GM23338 (cell line): ENCODE results near the gene DEUP1.

Experiments
- CREB1 ChIP-seq: fragments of 250-450 bp; sonication (Bioruptor Pico); IDR thresholded peaks from 2 replicates; pipeline ENCODE4 v1.5.0; 2020; ENCODE audit warnings: low read depth, mild to moderate bottlenecking, moderate library complexity
- CTCF ChIP-seq, 2 experiments: fragments of 200-600 bp in 1 of 2; sonication (generic) in 1 of 2; conservative IDR thresholded peaks; 2 replicates each; pipeline versions ENCODE4 v1.5.1 to v1.6.1; 2016 to 2017; ENCODE audit warnings: antibody characterized with exemption in 2 of 2, low read depth in 2 of 2, mild to moderate bottlenecking in 2 of 2, moderate library complexity in 1 of 2
- ETS1 ChIP-seq: IDR thresholded peaks from 2 replicates; pipeline ENCODE4 v1.6.1; 2016; ENCODE audit warnings: antibody characterized with exemption
- EZH2 ChIP-seq: fragments of 200-600 bp; sonication (generic); IDR thresholded peaks from one replicate; pipeline ENCODE4 v1.8.0; 2017; ENCODE audit warnings: antibody characterized with exemption, mild to moderate bottlenecking, low read depth; ENCODE audit not compliant: unreplicated experiment
- EZH2phosphoT487 ChIP-seq: fragments of 200-600 bp; sonication (generic); IDR thresholded peaks from one replicate; pipeline ENCODE4 v1.8.1; 2018; ENCODE audit warnings: antibody characterized with exemption; ENCODE audit not compliant: unreplicated experiment
- JUNB ChIP-seq: IDR thresholded peaks from one replicate; pipeline ENCODE4 v1.6.1; 2016; ENCODE audit warnings: antibody characterized with exemption; ENCODE audit not compliant: unreplicated experiment
- POLR2AphosphoS5 ChIP-seq: IDR thresholded peaks from 2 replicates; pipeline ENCODE4 v1.6.1; 2016; ENCODE audit warnings: antibody characterized with exemption, low read depth
- REST ChIP-seq: IDR thresholded peaks from one replicate; pipeline ENCODE4 v1.6.1; 2018; ENCODE audit warnings: antibody characterized with exemption; ENCODE audit not compliant: unreplicated experiment
- STAT1 ChIP-seq: IDR thresholded peaks from one replicate; pipeline ENCODE4 v1.6.1; 2016; ENCODE audit warnings: antibody characterized with exemption; ENCODE audit not compliant: unreplicated experiment
- ZNF114 ChIP-seq: fragments of 250-450 bp; sonication (Bioruptor Pico); IDR thresholded peaks from 2 replicates; pipeline ENCODE4 v1.5.0; 2020; ENCODE audit warnings: mild to moderate bottlenecking, moderate library complexity
- ZNF331 ChIP-seq: fragments of 250-450 bp; sonication (Bioruptor Pico); IDR thresholded peaks from 2 replicates; pipeline ENCODE4 v1.5.0; 2020; ENCODE audit warnings: low read depth, mild to moderate bottlenecking, moderate library complexity
- ZNF462 ChIP-seq: fragments of 250-450 bp; sonication (Bioruptor Pico); IDR thresholded peaks from 2 replicates; pipeline ENCODE4 v1.5.0; 2020; ENCODE audit warnings: mild to moderate bottlenecking, moderate library complexity

- TF ChIP-seq POLR2AphosphoS5 (no peak), ZNF331 (CRISPR knock-in tag) (no peak), CTCF (conservative IDR thresholded peaks at IDR 0.05; ENCODE audit: low read depth in 2 of 2) (no peak), REST (no peak), JUNB (no peak), EZH2 (no peak), CREB1 (no peak), ETS1 (no peak), ZNF114 (CRISPR knock-in tag) (no peak), EZH2phosphoT487 (no peak), STAT1 (no peak), ZNF462 (CRISPR knock-in tag) (no peak)
Measured at GRCh38 chr11:93370260-93370659, 39.7 kb downstream of the DEUP1 start.
